AG04450 (cell line): Measurements from ENCODE around the gene SURF1. TPM values are rescaled to one million over a fixed set of nuclear protein-coding genes. Genes with fewer than 3 reads are reported as not detected.
"Not testable (repeated sequence)": the region's sequence is repeated elsewhere in the genome, so short reads cannot be mapped to it uniquely, and the experiment has no call there.

Experiments
- CTCF ChIA-PET: fragments of 300-600, 350-600 bp; formaldehyde crosslinking; extraction: SDS; loops from one replicate; lab custom pipeline; 2022; ENCODE audit warnings: antibody characterized with exemption, inconsistent platforms; lab: Charles Lee
- POLR2A ChIA-PET: fragments of 350-600 bp; formaldehyde crosslinking; extraction: SDS; loops from one replicate; lab custom pipeline; 2021; ENCODE audit warnings: antibody characterized with exemption, inconsistent platforms; lab: Yijun Ruan, JAX
- DNase-seq: peaks from one replicate; pipeline ENCODE4 v3.0.0-alpha.2; 2011; ENCODE audit warnings: low read depth, low spot score
- H3K27ac ChIP-seq: one replicate; pipeline ENCODE4 v1.5.1; 2012; ENCODE audit warnings: low read depth, low read length, control low read depth
- H3K27me3 ChIP-seq: one replicate; pipeline ENCODE4 v1.6.0; 2012; ENCODE audit warnings: low read length; ENCODE audit not compliant: control insufficient read depth, insufficient read depth
- H3K4me3 ChIP-seq: 2 replicates; pipeline ENCODE4 v1.5.1; 2011; ENCODE audit warnings: mild to moderate bottlenecking, low read depth, low read length, control low read depth
- H3K9me3 ChIP-seq: 2 replicates; pipeline ENCODE4 v1.5.1; 2012; ENCODE audit warnings: low read length; ENCODE audit not compliant: control insufficient read depth, insufficient read depth
- CTCF ChIP-seq: IDR thresholded peaks from 2 replicates; pipeline ENCODE4 v1.5.1; 2011; ENCODE audit warnings: low read depth, low read length, control low read depth, inconsistent platforms
- polyA plus RNA-seq: library from polyadenylated mRNA; depleted of rRNA; stranded (reverse); fragments of >200 nt; gene quantifications from 2 replicates; pipeline ENCODE4 v1.2.3, GENCODE V29; 2011

SURF1 gene
- polyA plus RNA-seq, 1 experiment, result 28.2 TPM

DNA sequence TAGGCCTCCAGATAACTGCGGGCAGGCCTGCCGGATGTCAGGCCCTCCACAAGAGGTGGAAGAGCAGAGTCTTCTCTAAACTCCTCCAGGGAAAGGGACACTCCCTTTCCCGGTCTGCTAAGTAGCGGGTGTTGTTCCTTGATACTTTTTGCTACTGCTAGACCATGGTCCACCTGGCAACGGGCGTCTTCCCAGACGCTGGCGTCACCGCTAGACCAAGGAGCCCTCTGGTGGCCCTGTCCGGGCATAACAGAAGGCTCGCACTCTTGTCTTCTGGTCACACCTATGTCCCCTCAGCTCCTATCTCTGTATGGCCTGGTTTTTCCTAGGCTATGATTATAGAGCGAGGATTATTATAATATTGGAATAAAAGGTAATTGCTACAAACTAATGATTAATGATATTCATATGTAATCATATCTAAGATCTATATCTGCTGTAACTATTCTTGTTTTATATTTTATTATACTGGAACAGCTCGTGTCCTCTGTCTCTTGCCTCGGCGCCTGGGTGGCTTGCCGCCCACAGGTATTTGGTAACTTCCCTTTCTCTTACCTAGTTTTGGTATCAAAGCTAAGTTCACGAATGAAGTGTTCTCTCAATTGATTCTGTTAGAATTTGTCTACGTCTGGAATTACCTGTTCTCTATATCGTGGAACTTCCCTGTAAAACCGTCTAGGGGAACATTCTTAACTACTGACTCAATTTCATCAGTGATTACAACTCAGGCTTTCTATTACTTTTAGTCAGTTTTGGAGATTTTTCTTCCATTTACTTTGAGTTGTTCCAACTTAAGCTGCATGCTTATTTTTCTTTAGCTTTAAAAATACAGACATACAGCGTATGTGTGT lies 26.8 kb downstream of the SURF1 start:
- not testable (repeated sequence) for H3K4me3 ChIP-seq, H3K27me3 ChIP-seq, DNase-seq, H3K9me3 ChIP-seq, H3K27ac ChIP-seq
- ChIA-PET POLR2A (interaction anchor here (0.8 kb wide), 1 partner anchor 18 kb away, joined by 3 read pairs; the partner anchor contains the start of genes MED22 and RPL7A), CTCF (interaction anchor here (0.8 to 2.0 kb wide), 6 partner anchors 12 to 182 kb away, joined by 3 to 12 read pairs (median 4); no protein-coding TSS in a partner anchor)
- peak; percentile 48 for TF ChIP-seq CTCF

- Histone ChIP-seq H3K27me3 (peaks cover 2% of the 10 kb centered on the region), H3K27ac (no peak overlapping the region), H3K9me3 (no peaks in the 10 kb centered on the region; the same call in 1 of the 2 replicates), H3K4me3 (no peak overlapping the region)
- TF ChIP-seq CTCF, result no peak
- no peak for DNase-seq
- POLR2A ChIA-PET, result no interaction called here
- CTCF ChIA-PET, result no interaction called here
Observed at GRCh38 chr9:133327834-133328484, 28.3 kb downstream of the SURF1 start.

DNA sequence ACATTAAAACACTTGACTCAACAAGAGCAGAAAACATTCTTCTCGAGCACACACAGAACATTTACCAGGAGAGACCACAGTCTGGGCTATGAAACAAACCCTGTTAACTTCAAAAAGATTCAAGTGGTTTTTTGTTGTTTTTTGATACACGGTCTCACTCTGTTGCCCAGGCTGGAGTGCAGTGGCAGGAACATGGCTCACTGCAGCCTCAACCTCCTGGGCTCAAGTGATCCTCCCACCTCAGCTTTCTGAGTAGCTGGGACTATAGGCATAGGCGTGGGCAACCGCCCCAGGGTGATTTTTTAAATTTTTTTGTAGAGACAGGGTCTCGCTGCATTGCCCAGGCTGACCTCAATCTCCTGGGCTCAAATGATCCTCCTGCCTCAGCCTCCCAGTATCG lies 29.3 kb downstream of the SURF1 start:
- H3K9me3 ChIP-seq, DNase-seq, H3K27me3 ChIP-seq, H3K4me3 ChIP-seq, H3K27ac ChIP-seq, CTCF ChIA-PET, POLR2A ChIA-PET: not testable (repeated sequence)

DNA sequence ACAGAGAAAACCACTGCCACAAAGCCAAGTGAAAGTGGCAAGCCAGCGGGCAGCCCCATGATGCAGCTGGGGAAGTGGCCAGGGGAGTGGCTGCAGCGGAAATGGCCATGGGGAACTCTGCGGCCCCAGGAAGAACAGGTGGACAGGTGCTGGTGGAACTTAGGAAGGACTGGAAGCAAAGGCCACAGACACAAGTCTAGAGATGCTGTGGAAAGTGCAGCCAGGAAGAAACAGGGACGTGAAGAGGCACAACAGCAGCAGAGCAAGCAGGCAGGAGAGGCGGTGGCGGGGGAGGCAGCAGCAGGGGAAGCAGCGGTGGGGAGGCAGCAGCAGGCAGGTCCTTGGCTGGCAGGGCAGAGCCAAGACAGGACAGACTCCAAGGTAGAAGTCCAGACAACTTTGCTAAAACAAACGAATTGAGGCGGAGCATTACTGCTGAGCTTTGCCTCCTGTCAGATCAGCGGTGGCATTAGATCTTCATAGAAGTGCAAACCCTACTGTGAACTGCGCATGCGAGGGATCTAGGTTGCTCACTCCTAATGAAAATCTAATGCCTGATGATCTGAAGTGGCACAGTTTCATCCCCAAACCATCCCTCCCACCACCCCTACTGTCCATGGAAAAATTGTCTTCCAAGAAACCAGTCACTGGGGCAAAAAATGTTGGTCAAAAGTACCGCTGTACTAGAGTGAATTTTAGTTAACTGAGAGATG lies 32.1 kb downstream of the SURF1 start:
- TF ChIP-seq CTCF, result no peak
- DNase-seq, result no peak
- peaks cover 5% of the 10 kb centered on the region for H3K27me3 ChIP-seq
- no peaks in the 10 kb centered on the region; the same call in 1 of the 2 replicates for H3K9me3 ChIP-seq
- no peak overlapping the region for H3K4me3 ChIP-seq
- CTCF ChIA-PET, result no interaction called here
- no peak overlapping the region for H3K27ac ChIP-seq
- POLR2A ChIA-PET, result no interaction called here

- ChIA-PET POLR2A (interaction anchor here (0.5 kb wide), 1 partner anchor 78 kb away, joined by 6 read pairs; no protein-coding TSS in a partner anchor), CTCF (no interaction called here)
- DNase-seq, result no peak
- no peak for TF ChIP-seq CTCF
- no peak overlapping the region for H3K27ac ChIP-seq
- no peaks in the 10 kb centered on the region; the same call in 1 of the 2 replicates for H3K9me3 ChIP-seq
- peaks cover 7% of the 10 kb centered on the region for H3K27me3 ChIP-seq
- H3K4me3 ChIP-seq, result no peak overlapping the region
Observed at GRCh38 chr9:133323211-133323610, 33.1 kb downstream of the SURF1 start.
